Bone marrow (tissue), 2 donors: ENCODE data around the gene TAF11L9.
"Not testable (repeated sequence)": the region's sequence is repeated elsewhere in the genome, so short reads cannot be mapped to it uniquely, and the experiment has no call there.

Source experiments
- DNase-seq, 2 donors: peaks; one replicate each; lab custom pipeline; 2025; lab: John Stamatoyannopoulos, UW

TAF11L9 gene

DNA sequence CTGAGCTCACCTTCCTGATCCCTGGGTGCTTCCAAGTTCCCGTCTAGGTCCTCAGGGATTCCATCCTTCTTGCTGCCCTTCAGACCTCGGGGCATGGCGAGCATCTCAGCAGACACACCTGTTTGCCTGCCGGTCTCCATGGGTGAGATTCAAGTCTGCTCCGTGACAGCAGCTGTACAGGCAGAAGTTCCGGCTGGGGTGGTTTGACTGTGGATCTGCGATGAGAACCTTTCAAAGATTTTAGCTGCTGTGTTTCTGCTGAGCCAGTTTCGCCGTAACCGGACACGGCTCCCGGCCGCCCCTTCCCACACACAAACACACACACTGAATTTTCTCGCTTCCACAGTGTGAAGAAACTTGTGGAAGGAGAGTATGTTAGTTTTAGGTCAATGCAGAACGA lies at the start of gene TAF11L9:
Gene TAF11L9 (minus strand): TSS at position 140 of the 400 bp plus-strand sequence.
- DNase-seq = not testable (repeated sequence)

- DNase-seq = no peak
Measured at GRCh38 chr5:17634160-17634559, 40.0 kb upstream of the TAF11L9 start, which contains the start of gene TAF11L14. TSS of gene TAF11L14 (plus strand) at chr5:17634460.

DNA sequence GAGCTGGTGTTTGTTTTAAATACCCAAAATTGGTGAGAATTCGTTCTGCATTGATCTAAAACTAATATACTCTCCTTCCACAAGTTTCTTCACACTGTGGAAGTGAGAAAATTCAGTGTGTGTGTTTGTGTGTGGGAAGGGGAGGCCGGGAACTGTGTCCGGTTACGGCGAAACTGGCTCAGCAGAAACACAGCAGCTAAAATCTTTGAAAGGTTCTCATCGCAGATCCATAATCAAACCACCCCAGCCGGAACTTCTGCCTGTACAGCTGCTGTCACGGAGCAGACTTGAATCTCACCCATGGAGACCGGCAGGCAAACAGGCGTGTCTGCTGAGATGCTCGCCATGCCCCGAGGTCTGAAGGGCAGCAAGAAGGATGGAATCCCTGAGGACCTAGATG lies 37.6 kb upstream of the TAF11L9 start, which contains the start of gene TAF11L13:
Gene TAF11L13 (plus strand): TSS at position 301 of the 400 bp plus-strand sequence.
- DNase-seq = not testable (repeated sequence)

- DNase-seq = no peak
Measured at GRCh38 chr5:17625686-17626085, 31.5 kb upstream of the TAF11L9 start.

- DNase-seq = no peak
Measured at GRCh38 chr5:17620627-17621026, 26.4 kb upstream of the TAF11L9 start.

DNA sequence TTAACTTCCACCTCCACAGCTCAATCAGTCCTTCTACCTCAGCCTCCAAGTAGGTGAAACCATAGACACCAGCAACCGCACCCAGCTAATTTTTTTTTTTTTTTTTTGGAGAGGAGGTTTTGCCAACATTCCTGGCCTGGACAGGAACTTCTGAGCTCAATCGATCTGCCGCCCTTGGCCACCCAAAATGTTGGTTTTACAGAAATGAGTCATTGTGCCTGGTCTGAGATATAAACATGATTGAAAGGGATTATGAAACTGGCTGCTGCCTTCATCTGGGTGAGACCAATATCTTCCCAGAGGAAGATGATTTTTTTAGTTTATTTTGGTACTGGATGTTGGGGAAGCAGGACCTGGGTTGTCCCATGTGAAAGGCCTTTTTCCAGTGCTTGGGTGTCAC lies 25.2 kb upstream of the TAF11L9 start:
- DNase-seq = no peak

- DNase-seq = no peak
Measured at GRCh38 chr5:17614872-17615605, 20.8 kb upstream of the TAF11L9 start.

- not testable (repeated sequence) for DNase-seq
Measured at GRCh38 chr5:17610092-17610491, 15.9 kb upstream of the TAF11L9 start, which contains the start of gene TAF11L12. TSS of gene TAF11L12 (plus strand) at chr5:17610392.

GRCh38 chr5:17607461-17607860 lies 13.3 kb upstream of the TAF11L9 start:
- not testable (repeated sequence) for DNase-seq

DNA sequence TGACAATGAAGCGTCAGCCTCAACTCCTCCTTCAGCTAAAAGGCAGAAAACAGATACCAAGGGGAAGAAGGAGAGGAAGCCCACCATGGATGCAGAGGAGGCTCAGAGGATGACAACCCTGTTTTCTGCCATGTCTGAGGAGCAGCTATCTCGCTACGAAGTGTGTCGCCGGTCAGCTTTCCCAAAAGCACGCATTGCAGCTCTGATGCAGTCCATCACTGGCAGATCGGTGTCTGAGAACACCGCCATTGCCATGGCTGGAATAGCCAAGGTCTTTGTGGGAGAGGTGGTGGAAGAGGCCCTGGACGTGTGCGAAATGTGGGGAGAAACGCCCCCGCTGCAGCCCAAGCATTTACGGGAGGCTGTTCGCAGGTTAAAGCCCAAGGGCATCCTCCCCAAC lies 10.8 kb upstream of the TAF11L9 start:
- no peak for DNase-seq

DNA sequence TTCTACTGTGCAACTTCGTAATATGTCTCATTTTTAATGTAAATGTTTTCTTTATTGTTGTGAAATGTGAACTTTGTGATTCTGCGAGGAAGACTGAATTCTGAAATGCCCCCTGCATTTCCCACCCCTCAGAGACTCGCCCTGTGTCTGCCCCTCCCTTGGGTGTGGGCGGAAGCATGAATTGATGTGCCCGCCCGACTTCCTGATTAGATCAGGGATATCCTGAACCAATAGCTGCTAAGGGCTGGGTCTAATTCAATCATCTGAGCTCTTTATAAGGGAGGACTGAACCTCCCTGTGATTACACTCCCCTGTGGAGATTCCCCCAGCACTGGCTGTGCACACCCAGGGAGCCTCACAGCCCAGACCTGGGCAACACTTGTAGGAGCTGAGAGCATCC lies 9.7 kb upstream of the TAF11L9 start, which contains the start of gene TAF11L11:
Gene TAF11L11 (plus strand): TSS at position 304 of the 400 bp plus-strand sequence.
- not testable (repeated sequence) for DNase-seq

DNA sequence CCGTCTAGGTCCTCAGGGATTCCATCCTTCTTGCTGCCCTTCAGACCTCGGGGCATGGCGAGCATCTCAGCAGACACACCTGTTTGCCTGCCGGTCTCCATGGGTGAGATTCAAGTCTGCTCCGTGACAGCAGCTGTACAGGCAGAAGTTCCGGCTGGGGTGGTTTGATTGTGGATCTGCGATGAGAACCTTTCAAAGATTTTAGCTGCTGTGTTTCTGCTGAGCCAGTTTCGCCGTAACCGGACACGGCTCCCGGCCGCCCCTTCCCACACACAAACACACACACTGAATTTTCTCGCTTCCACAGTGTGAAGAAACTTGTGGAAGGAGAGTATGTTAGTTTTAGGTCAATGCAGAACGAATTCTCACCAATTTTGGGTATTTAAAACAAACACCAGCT lies 3.5 kb upstream of the TAF11L9 start, which contains the start of gene TAF11L10:
Gene TAF11L10 (minus strand): TSS at position 101 of the 400 bp plus-strand sequence.
- DNase-seq = not testable (repeated sequence)

DNA sequence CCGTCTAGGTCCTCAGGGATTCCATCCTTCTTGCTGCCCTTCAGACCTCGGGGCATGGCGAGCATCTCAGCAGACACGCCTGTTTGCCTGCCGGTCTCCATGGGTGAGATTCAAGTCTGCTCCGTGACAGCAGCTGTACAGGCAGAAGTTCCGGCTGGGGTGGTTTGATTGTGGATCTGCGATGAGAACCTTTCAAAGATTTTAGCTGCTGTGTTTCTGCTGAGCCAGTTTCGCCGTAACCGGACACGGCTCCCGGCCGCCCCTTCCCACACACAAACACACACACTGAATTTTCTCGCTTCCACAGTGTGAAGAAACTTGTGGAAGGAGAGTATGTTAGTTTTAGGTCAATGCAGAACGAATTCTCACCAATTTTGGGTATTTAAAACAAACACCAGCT lies 3.3 kb downstream of the TAF11L9 start, which contains the start of gene TAF11L8:
Gene TAF11L8 (minus strand): TSS at position 101 of the 400 bp plus-strand sequence.
- DNase-seq = not testable (repeated sequence)

DNA sequence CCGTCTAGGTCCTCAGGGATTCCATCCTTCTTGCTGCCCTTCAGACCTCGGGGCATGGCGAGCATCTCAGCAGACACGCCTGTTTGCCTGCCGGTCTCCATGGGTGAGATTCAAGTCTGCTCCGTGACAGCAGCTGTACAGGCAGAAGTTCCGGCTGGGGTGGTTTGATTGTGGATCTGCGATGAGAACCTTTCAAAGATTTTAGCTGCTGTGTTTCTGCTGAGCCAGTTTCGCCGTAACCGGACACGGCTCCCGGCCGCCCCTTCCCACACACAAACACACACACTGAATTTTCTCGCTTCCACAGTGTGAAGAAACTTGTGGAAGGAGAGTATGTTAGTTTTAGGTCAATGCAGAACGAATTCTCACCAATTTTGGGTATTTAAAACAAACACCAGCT lies 8.5 kb downstream of the TAF11L9 start, which contains the start of gene TAF11L7:
Gene TAF11L7 (minus strand): TSS at position 101 of the 400 bp plus-strand sequence.
- not testable (repeated sequence) for DNase-seq
